Endothelial cell of umbilical vein (primary cell): Measurements from ENCODE around the gene PRKAR1B. TPM values are rescaled to one million over a fixed set of nuclear protein-coding genes. Genes with fewer than 3 reads are reported as not detected.

Experiments used
- BruUV-seq: library from RNA; stranded (reverse); fragments of 400-500 nt; replicated peaks from 2 replicates; lab custom pipeline; 2021; lab: Mats Ljungman, UMichigan
- CTCF ChIA-PET: fragments of 300-600, 350-600 bp; sonication (Branson Sonifier 250); formaldehyde crosslinking; loops from one replicate; lab custom pipeline; 2021; ENCODE audit warnings: antibody characterized with exemption, inconsistent platforms; lab: Charles Lee
- POLR2A ChIA-PET: fragments of 300-600, 350-600 bp; sonication (Branson Sonifier 250); formaldehyde crosslinking; loops from one replicate; lab custom pipeline; 2021; ENCODE audit warnings: antibody characterized with exemption, inconsistent platforms; lab: Charles Lee
- DNase-seq: peaks from one replicate; pipeline ENCODE4 v3.0.0-alpha.2; 2011; ENCODE audit warnings: low read depth, low spot score
- FAIRE-seq: peaks from 2 replicates; lab custom pipeline; 2011; peaks lifted over from hg19 to GRCh38; lab: Jason Lieb, UNC
- H2AFZ ChIP-seq: 2 replicates; pipeline ENCODE4 v1.6.0; 2012; ENCODE audit warnings: low read depth, low read length, control low read depth, inconsistent platforms
- H3K27ac ChIP-seq: 2 replicates; pipeline ENCODE4 v1.5.1; 2011; ENCODE audit warnings: low read depth, mild to moderate bottlenecking, control low read depth, low read length, moderate library complexity; ENCODE audit not compliant: insufficient read depth
- H3K27me3 ChIP-seq, 2 experiments: 2 replicates each; pipeline versions ENCODE4 v1.6.0 to v1.6.1; 2011; ENCODE audit warnings: low read length in 2 of 2, mixed read lengths in 1 of 2; ENCODE audit not compliant: control insufficient read depth in 2 of 2, insufficient read depth in 2 of 2
- H3K36me3 ChIP-seq, 2 experiments: 2 replicates in 1 of 2; 3 replicates in 1 of 2; pipeline ENCODE4 v1.5.1; 2011; ENCODE audit warnings: low read length in 2 of 2, mild to moderate bottlenecking in 1 of 2, moderate library complexity in 1 of 2; ENCODE audit not compliant: control insufficient read depth in 2 of 2, insufficient read depth in 2 of 2; ENCODE audit errors: extremely low read depth in 1 of 2
- H3K4me1 ChIP-seq: 3 replicates; pipeline ENCODE4 v1.5.1; 2011; ENCODE audit warnings: mild to moderate bottlenecking, low read length; ENCODE audit not compliant: control insufficient read depth, insufficient read depth; ENCODE audit errors: extremely low read depth
- H3K4me2 ChIP-seq: 2 replicates; pipeline ENCODE4 v1.6.1; 2011; ENCODE audit warnings: low read length, control low read depth, mixed read lengths; ENCODE audit not compliant: insufficient read depth
- H3K4me3 ChIP-seq, 3 experiments: fragments of 200-600 bp in 1 of 3; sonication (generic), shearing (Covaris generic) in 1 of 3; replicated peaks in 1 of 3; 2 replicates each; pipeline ENCODE4 v1.5.1; 2011 to 2016; ENCODE audit warnings: control low read depth in 3 of 3, low read length in 3 of 3, mild to moderate bottlenecking in 2 of 3, inconsistent platforms in 1 of 3, low read depth in 1 of 3, moderate library complexity in 1 of 3; ENCODE audit not compliant: insufficient read depth in 1 of 3
- H3K79me2 ChIP-seq: 2 replicates; pipeline ENCODE4 v1.6.0; 2012; ENCODE audit warnings: low read length, inconsistent platforms; ENCODE audit not compliant: control insufficient read depth, insufficient read depth
- H3K9ac ChIP-seq: replicated peaks from 2 replicates; pipeline ENCODE3; 2011; ENCODE audit warnings: low read length, control low read depth; ENCODE audit not compliant: insufficient read depth; ENCODE audit errors: extremely low read depth
- H3K9me1 ChIP-seq: replicated peaks from 3 replicates; pipeline ENCODE4 v1.6.0; 2011; ENCODE audit warnings: mild to moderate bottlenecking, low read length; ENCODE audit not compliant: control insufficient read depth, insufficient read depth; ENCODE audit errors: extremely low read depth
- H3K9me3 ChIP-seq: replicated peaks from 2 replicates; pipeline ENCODE4 v1.5.1; 2012; ENCODE audit warnings: low read length, inconsistent platforms; ENCODE audit not compliant: control insufficient read depth, insufficient read depth
- H4K20me1 ChIP-seq: replicated peaks from 2 replicates; pipeline ENCODE3; 2011; ENCODE audit warnings: mild to moderate bottlenecking, low read length; ENCODE audit not compliant: control insufficient read depth, insufficient read depth; ENCODE audit errors: extremely low read depth
- CTCF ChIP-seq, 2 donors: IDR thresholded peaks; 1 replicate in 1 of 2; 2 replicates in 1 of 2; pipeline ENCODE4 v1.5.1; 2011; ENCODE audit warnings: low read length in 2 of 2, mild to moderate bottlenecking in 2 of 2, moderate library complexity in 2 of 2, control low read depth in 1 of 2, inconsistent platforms in 1 of 2, low read depth in 1 of 2; ENCODE audit not compliant: insufficient read depth in 1 of 2; ENCODE audit errors: extremely low read depth in 1 of 2
- EZH2 ChIP-seq: IDR thresholded peaks from 2 replicates; pipeline ENCODE4 v1.6.1; 2012; ENCODE audit warnings: borderline replicate concordance, low read depth, mild to moderate bottlenecking, moderate library complexity, low read length, inconsistent platforms; ENCODE audit not compliant: severe bottlenecking
- FOS ChIP-seq: IDR thresholded peaks from 2 replicates; pipeline ENCODE4 v1.6.1; 2011; ENCODE audit warnings: mild to moderate bottlenecking, low read length, moderate library complexity, borderline replicate concordance; ENCODE audit not compliant: insufficient read depth
- GATA2 ChIP-seq: IDR thresholded peaks from 2 replicates; pipeline ENCODE4 v1.7.0; 2011; ENCODE audit warnings: low read depth, mild to moderate bottlenecking, moderate library complexity, mixed read lengths, low read length; ENCODE audit not compliant: insufficient read length, insufficient read depth
- JUN ChIP-seq: IDR thresholded peaks from 2 replicates; pipeline ENCODE4 v1.6.1; 2011; ENCODE audit warnings: borderline replicate concordance, low read depth; ENCODE audit not compliant: insufficient read length, insufficient read depth
- MAX ChIP-seq: IDR thresholded peaks from 2 replicates; pipeline ENCODE4 v1.6.1; 2011; ENCODE audit not compliant: insufficient read depth, insufficient read length
- MYC ChIP-seq: IDR thresholded peaks from one replicate; pipeline ENCODE4 v1.6.1; 2011; ENCODE audit warnings: mild to moderate bottlenecking, low read depth, low read length
- POLR2A ChIP-seq: IDR thresholded peaks from 2 replicates; pipeline ENCODE4 v1.6.1; 2012; ENCODE audit warnings: low read depth, mild to moderate bottlenecking, control low read depth, low read length
- POLR2AphosphoS5 ChIP-seq: IDR thresholded peaks from 2 replicates; pipeline ENCODE4 v1.6.1; 2012; ENCODE audit warnings: low read depth, mild to moderate bottlenecking, control low read depth, low read length, moderate library complexity; ENCODE audit not compliant: insufficient read depth
- dilution Hi-C: fragments of 300-500 bp; cut with MboI; formaldehyde crosslinking; loops from one replicate; pipeline ENCODE4 v1.15.0; 2019; ENCODE audit warnings: low sequenced_read_pairs; ENCODE audit not compliant: extremely low pct_ligation_motif_present
- intact Hi-C: fragments of 100-400 bp; cut with micrococcal nuclease; formaldehyde crosslinking; loops from one replicate; pipeline ENCODE4 v1.10.0; 2022
- polyA plus RNA-seq, 4 experiments: library from polyadenylated mRNA; depleted of rRNA in 3 of 4; stranded (reverse) in 3 of 4; unstranded in 1 of 4; fragments of >200 nt; gene quantifications; 2 replicates each; pipeline versions ENCODE4 v1.2.1 to v1.2.3, GENCODE V29; 2011 to 2012; ENCODE audit warnings: missing spikeins in 1 of 4
- total RNA-seq: library from RNA; stranded (reverse); gene quantifications from 2 replicates; pipeline ENCODE4 v1.2.3, GENCODE V29; 2021

Gene PRKAR1B
- total and polyA plus RNA-seq, 2 donors (not counting 3 experiments of a cell fraction or from before 2014, with no cell fraction given): 15.4 to 29.2 TPM

- H3K27ac ChIP-seq: no peak overlapping the region
- H3K4me1 ChIP-seq: no peaks in the 10 kb centered on the region
- intact Hi-C loops: no loop called here
- TF ChIP-seq EZH2 (no peak), MAX (no peak), JUN (no peak), FOS (no peak), MYC (no peak), POLR2AphosphoS5 (no peak), CTCF (IDR thresholded peaks at IDR 0.05; ENCODE audit: extremely low read depth in 1 of 2, insufficient read depth in 1 of 2, low read depth in 1 of 2, low read length in 2 of 2) (no peak), GATA2 (no peak), POLR2A (no peak)
- H3K9ac ChIP-seq: no peak overlapping the region
- CTCF ChIA-PET: no interaction called here
- H3K9me1 ChIP-seq: no peaks in the 10 kb centered on the region
- no peak for FAIRE-seq
- dilution Hi-C loops: no loop called here
- H3K9me3 ChIP-seq: no peaks in the 10 kb centered on the region
- H3K36me3 ChIP-seq: no peaks in the 10 kb centered on the region
- no TSS peak for BruUV-seq
- H2AFZ ChIP-seq: no peak overlapping the region
- no peak overlapping the region for H3K4me2 ChIP-seq
- no peak for DNase-seq
- H4K20me1 ChIP-seq: no peaks in the 10 kb centered on the region
- POLR2A ChIA-PET: no interaction called here
- H3K79me2 ChIP-seq: no peaks in the 10 kb centered on the region
- H3K27me3 ChIP-seq: no peaks in the 10 kb centered on the region
- no peak overlapping the region for H3K4me3 ChIP-seq
Observed at GRCh38 chr7:690478-691360, 36.4 kb downstream of the PRKAR1B start.
